Breast epithelium (tissue), 3 donors: Measurements from ENCODE around the gene LENG1.

Experiments used
- CTCF ChIP-seq, 3 donors: fragments of 450-650 bp; IDR thresholded peaks; one replicate each; pipeline ENCODE4 v1.5.1; 2016 to 2017; ENCODE audit warnings: antibody characterized with exemption in 3 of 3, mild to moderate bottlenecking in 3 of 3, moderate library complexity in 3 of 3
- POLR2AphosphoS5 ChIP-seq, 3 donors: sonication (generic); formaldehyde crosslinking; IDR thresholded peaks; one replicate each; pipeline ENCODE4 v1.6.1; 2017; ENCODE audit warnings: antibody characterized with exemption in 3 of 3

DNA sequence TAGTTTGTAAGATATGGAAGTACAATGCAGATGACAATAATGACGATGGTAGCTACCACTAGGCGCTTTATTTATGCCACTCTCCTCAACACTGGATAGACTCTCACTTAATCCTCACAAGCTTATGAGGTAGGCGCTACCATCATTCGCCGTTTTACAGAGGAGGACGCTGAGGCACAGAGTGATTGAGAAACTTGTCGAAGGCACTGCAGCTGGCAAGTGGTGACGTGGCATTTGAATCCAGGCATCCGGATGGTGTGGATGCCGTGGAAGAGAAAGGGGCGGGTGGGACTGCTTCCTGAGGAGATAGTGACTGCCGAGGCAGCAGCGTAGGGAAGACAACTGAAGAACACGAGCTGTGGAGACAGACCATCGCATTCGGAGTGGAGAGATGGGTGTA lies 39.9 kb upstream of the LENG1 start:
- TF ChIP-seq POLR2AphosphoS5 (IDR thresholded peaks at IDR 0.05), result no peak
- TF ChIP-seq CTCF (IDR thresholded peaks at IDR 0.05), result no peak
